ENCODE data around the gene IFRD2.

- TF ChIP-seq POLR2A (IDR thresholded peaks at IDR 0.05; ENCODE audit: low read length) (no peak), GATA1 (IDR thresholded peaks at IDR 0.05; ENCODE audit: low read depth, low read length) (no peak)
Observed at GRCh38 chr3:50261505-50261904, 30.7 kb downstream of the IFRD2 start.
